Stimulated activated effector memory CD8-positive, alpha-beta T cell treated with anti-CD3 and anti-CD28 coated beads, Interleukin-12 subunit alpha, Interleukin-12 subunit beta, amount 100 ng/mL, for 72 hours (primary cell): ENCODE measurements around the gene VWA3B.
A peak's percentile ranks its signal among the peaks of the same experiment; 100 is the strongest.

Experiments used
- ATAC-seq: fragments of 150-1000 bp; cut with Tn5 transposase; 2 replicates; pipeline ENCODE4 v1.10.0; 2021
- DNase-seq, 2 donors: peaks; one replicate each; pipeline ENCODE4 v3.0.0; 2021 to 2022; ENCODE audit warnings: low spot score in 2 of 2
- H3K27ac Mint-ChIP-seq: one replicate; pipeline ENCODE4 v1.8.0; 2022; ENCODE audit warnings: mild to moderate bottlenecking, mixed read lengths
- H3K36me3 Mint-ChIP-seq: one replicate; pipeline ENCODE4 v1.8.0; 2022; ENCODE audit warnings: mild to moderate bottlenecking, mixed read lengths
- H3K4me1 Mint-ChIP-seq: one replicate; pipeline ENCODE4 v1.8.0; 2022; ENCODE audit warnings: mixed read lengths
- H3K4me3 Mint-ChIP-seq: one replicate; pipeline ENCODE4 v1.8.0; 2022; ENCODE audit warnings: mild to moderate bottlenecking, mixed read lengths
- H3K9me3 Mint-ChIP-seq: one replicate; pipeline ENCODE4 v1.8.0; 2022; ENCODE audit warnings: mixed read lengths

Gene VWA3B

DNA sequence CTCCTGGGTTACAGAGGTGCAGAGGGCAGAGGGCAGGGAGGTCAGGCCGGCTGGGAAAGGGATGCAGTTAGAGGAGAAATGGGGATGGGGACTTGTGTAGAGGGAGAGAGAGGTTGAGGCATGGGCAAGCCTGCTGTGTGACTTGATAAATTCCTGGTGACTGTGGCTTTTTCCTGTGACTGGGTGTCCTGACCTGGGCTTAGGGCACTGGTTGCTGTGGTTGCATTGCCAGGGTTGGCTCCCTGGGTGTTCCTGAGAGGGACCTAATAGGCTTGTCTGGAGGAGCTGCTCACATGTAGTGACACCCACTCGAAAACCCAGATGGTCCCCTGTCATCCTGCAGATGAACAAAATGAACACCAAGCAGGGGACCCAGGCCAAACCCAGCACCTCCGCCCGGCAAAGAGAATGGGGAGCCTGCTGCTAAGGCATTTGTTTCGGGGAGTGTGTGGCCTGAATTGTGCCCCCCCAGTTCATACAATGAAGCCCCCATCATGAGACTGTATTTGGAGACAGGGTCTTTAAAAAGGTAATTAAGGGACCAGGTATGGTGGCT, 78.6 kb downstream of the VWA3B start:
- Mint-ChIP-seq H3K4me1 (no peaks in the 10 kb centered on the region), H3K27ac (no peak overlapping the region), H3K36me3 (no peaks in the 10 kb centered on the region), H3K4me3 (no peak overlapping the region), H3K9me3 (no peaks in the 10 kb centered on the region)
- ATAC-seq, result no peak
- no peak for DNase-seq

DNA sequence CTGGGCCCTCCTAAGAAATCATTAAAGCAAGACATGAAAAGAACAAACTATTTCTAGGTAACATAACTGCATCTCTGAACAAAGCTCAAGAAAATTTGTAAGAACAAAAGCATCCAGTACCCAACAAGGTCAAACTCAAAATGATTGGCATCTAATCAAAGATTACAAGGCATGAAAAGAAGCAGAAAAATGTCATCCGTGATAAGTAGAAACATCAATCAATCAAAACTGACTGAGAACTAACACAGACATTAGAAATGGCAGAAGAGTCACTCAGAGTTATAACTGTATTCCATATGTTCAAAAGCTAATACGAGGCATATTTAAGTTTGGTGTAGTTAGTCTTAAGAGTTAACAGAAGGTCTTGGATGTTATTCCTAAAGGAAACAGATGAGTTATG, 80.9 kb downstream of the VWA3B start:
- H3K36me3 Mint-ChIP-seq, result no peaks in the 10 kb centered on the region
- no peaks in the 10 kb centered on the region for H3K4me1 Mint-ChIP-seq
- H3K27ac Mint-ChIP-seq, result no peak overlapping the region
- no peaks in the 10 kb centered on the region for H3K9me3 Mint-ChIP-seq
- ATAC-seq (no peak), DNase-seq (no peak)
- H3K4me3 Mint-ChIP-seq, result no peak overlapping the region

DNA sequence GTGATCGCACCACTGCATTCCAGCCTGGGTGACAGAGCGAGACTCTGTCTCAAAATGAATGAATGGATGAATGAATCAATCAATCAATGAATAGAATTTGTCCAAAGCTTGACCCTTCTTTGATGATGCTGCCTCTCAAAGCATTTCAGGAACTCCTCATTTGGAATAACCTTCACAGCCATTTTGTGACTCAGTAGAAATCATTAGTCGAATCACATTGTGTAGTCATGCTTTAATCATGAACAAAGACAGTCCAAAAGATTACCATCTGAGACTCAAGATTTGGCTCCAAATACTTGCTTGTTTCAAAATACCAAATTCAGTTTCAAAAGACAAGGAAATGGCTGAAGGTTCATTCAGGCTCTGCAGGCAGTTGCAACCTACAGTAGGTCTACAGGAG, 83.1 kb downstream of the VWA3B start:
- ATAC-seq, result no peak
- Mint-ChIP-seq H3K27ac (no peak overlapping the region), H3K36me3 (no peaks in the 10 kb centered on the region), H3K4me1 (no peaks in the 10 kb centered on the region), H3K9me3 (no peaks in the 10 kb centered on the region), H3K4me3 (no peak overlapping the region)
- DNase-seq, result no peak

DNA sequence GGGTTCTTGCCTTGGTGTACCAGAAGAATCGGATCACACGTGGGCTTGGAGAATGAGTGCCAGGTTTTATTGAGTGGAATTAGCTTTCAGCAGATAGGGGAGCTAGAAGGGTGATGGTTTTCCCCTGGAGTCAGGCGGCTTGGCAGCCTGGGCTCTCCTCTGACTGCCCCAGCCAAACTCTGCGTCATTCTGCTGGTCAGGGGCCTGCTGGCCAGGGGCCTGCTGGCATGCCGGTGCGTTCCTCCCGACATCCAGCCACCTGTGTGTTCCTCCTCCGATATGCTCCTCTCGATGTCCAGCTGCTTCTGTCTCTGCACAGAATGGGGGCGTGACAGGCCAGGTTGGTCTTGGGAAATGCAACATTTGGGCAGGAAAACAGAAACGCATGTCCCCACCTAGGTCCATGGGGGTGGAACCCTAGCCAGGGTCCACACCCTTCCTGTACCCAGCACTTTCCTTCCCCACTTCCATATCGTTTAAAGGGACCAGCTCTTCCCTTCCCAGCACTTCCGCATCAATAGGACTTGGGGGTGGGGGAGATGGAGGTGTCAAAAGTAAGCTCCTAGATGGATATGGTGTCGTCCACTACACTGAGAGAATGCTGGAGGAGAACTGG, 85.3 kb downstream of the VWA3B start:
- no peak overlapping the region for H3K27ac Mint-ChIP-seq
- H3K4me3 Mint-ChIP-seq, result no peak overlapping the region
- ATAC-seq, result no peak
- no peak for DNase-seq
- no peaks in the 10 kb centered on the region for H3K4me1 Mint-ChIP-seq
- no peaks in the 10 kb centered on the region for H3K36me3 Mint-ChIP-seq
- no peaks in the 10 kb centered on the region for H3K9me3 Mint-ChIP-seq

DNA sequence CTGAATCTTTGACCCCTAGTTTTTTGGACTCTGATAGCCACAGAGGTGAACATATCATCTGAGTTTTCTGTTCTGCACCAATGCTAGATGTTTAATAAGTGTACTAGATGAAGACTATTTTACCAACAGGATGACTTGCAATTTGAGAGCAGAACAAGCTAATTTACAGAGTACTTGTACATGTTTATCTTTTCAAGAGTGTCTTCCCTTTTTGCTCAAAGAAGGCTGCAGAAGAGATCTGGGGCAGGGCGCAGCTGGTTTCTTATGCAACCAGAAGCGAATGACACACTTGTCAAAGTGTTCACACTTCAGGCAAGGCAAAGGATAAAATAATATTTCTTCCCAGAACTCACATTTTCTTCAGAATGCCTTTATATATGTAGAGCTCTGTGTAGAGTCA, 86.0 kb downstream of the VWA3B start:
- DNase-seq (no peak), ATAC-seq (no peak)
- H3K4me1 Mint-ChIP-seq, result no peaks in the 10 kb centered on the region
- H3K36me3 Mint-ChIP-seq, result no peaks in the 10 kb centered on the region
- H3K9me3 Mint-ChIP-seq, result no peaks in the 10 kb centered on the region
- H3K27ac Mint-ChIP-seq, result no peak overlapping the region
- no peak overlapping the region for H3K4me3 Mint-ChIP-seq

DNA sequence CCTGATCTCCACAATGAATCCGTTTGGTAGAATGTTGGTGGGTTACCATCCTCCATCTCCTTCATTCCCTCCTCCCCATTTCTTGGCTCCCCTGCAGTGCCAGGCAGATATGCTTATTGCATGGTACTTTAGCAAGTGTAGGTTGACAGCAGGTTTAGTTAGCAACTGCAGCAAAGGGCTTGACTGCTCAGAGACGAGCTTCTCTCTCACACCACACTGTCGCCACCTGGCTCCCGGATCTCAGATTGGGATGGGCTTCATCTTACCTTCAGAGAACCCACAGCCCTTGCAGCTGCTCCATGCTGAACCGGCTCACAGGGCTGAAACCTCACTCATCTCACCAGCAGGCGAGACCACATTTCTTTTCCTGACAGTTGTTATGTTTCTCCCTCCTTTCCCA, 88.8 kb downstream of the VWA3B start:
- no peak for DNase-seq
- no peaks in the 10 kb centered on the region for H3K9me3 Mint-ChIP-seq
- H3K4me3 Mint-ChIP-seq, result no peak overlapping the region
- ATAC-seq, result no peak
- H3K36me3 Mint-ChIP-seq, result no peaks in the 10 kb centered on the region
- no peaks in the 10 kb centered on the region for H3K4me1 Mint-ChIP-seq
- H3K27ac Mint-ChIP-seq, result no peak overlapping the region

DNA sequence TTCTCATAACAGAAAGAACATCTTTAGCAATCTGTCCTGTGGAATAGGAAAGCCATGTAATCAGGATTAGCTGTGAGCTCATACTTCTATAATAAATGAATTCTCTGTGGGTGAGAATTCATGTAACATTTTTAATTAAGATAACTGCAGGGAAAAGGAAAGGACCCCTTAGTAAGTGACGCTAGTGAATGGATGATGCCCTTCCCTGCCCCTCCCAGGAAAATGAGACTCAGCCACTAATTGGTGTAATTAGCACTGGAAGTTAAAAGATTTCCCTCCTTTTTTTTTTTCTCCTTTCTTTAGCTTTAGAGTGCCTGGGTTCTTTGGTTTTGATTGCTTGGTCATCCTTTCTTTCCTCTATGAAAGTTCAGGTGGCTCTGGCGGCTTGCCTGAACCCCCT, 90.3 kb downstream of the VWA3B start:
- no peaks in the 10 kb centered on the region for H3K4me1 Mint-ChIP-seq
- ATAC-seq, result no peak
- DNase-seq, result peak in 1 of 2 donors; percentile 1
- no peaks in the 10 kb centered on the region for H3K9me3 Mint-ChIP-seq
- H3K36me3 Mint-ChIP-seq, result no peaks in the 10 kb centered on the region
- no peak overlapping the region for H3K4me3 Mint-ChIP-seq
- H3K27ac Mint-ChIP-seq, result no peak overlapping the region

DNA sequence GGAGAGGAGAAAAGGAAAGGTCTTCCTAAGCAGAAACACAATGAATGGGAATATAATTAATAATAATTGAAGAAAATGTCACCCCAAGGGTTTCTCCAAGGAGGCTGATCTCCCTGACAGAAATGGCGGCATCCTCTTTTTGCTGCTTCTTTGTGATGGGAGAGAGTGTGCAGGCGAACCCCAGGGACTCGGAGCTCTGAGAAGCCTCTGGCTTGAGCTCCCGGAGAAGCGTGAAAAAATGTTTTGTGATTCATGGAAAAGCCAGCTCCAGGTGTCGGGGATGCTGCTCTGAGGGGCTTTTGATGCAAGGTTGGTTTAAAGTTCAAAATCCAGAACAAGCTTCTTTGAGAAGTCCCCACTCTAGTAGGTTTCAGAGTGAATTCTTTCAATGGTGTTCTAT, 91.0 kb downstream of the VWA3B start:
- DNase-seq (no peak), ATAC-seq (no peak)
- Mint-ChIP-seq H3K4me1 (no peaks in the 10 kb centered on the region), H3K9me3 (no peaks in the 10 kb centered on the region), H3K27ac (no peak overlapping the region), H3K4me3 (no peak overlapping the region), H3K36me3 (no peaks in the 10 kb centered on the region)

DNA sequence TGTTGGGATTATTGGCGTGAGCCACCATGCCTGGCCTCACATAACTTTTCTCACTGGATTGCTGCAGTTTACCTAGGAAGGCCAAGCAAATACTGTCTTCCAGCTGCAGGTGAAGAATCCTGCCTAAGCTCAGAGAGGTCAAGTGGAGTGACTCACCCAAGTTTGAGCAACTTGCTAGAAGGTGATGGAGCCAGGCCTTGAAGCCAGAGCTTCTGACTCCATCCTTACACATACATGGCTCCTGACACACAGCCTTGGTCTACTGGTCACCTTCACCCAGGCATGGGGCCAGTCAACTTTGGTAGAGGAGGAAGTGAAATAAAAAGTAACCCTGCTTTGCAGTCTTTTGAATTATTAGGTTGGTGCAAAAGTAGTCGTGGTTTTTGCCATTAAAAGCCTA, 93.5 kb downstream of the VWA3B start:
- ATAC-seq (no peak), DNase-seq (no peak)
- no peak overlapping the region for H3K27ac Mint-ChIP-seq
- H3K4me1 Mint-ChIP-seq, result no peaks in the 10 kb centered on the region
- no peaks in the 10 kb centered on the region for H3K36me3 Mint-ChIP-seq
- H3K9me3 Mint-ChIP-seq, result no peaks in the 10 kb centered on the region
- no peak overlapping the region for H3K4me3 Mint-ChIP-seq

DNA sequence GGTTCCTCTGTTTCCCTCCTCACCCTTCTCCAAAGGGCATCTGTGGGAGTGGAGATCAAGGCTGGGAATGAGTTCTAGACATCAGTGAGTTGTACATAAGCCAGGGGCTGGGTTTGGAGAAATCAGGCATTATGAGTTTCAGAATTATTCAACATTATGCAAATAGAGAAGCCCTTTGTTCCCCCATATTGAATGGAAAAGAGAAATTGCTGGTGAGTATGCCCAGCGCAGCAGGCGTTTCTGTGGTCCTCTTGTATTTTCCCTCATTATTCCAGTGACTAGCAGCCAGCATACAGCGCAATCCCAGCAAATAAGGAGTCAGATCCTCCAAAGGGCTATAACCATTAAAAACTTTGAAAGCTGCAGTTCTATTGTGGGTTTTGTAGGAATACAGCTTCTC, 94.4 kb downstream of the VWA3B start:
- ATAC-seq, result no peak
- Mint-ChIP-seq H3K9me3 (no peaks in the 10 kb centered on the region), H3K4me3 (no peak overlapping the region), H3K4me1 (no peaks in the 10 kb centered on the region), H3K36me3 (no peaks in the 10 kb centered on the region), H3K27ac (no peak overlapping the region)
- DNase-seq, result no peak

DNA sequence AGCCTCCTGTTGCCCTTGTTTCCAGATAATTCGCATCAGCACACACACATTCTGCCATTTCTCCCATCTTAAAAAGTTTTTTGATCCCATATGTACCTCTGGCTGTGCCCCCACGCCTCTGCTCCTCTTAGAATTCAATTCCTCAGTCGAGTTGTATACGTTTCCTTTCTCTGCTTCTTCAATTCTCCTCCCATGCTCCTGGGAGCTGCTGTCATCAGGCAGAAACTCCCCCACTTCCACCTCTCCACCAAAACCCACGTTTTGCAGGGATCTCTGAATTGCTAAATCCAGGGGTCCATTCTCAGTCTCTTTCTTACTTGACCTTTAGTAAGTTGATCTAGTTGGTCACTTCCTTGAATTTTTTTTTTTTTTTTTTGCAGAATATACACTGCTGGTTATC, 98.8 kb downstream of the VWA3B start:
- Mint-ChIP-seq H3K4me3 (no peak overlapping the region), H3K36me3 (no peaks in the 10 kb centered on the region), H3K4me1 (no peaks in the 10 kb centered on the region), H3K9me3 (no peaks in the 10 kb centered on the region), H3K27ac (no peak overlapping the region)
- no peak for ATAC-seq
- DNase-seq, result no peak

DNA sequence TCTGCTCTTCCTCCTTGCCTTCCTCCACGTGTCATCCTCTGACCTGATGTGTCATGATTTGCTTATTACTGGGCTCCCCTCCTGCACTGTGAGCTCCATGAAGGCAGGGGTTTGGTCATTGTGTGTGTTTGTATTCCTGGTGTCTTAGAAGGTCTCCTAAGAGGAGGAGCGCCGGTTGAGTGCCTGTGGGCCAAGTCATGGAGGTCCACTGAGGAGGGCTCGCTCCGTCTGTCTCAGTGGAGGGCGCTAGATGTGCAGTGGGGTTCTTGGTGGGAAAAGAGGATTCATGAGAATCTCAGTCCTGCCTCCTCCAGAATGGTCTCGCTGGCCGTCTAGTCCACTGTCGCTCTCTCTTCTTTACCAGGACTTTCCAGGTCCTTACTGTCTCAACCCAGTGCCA, 100.2 kb downstream of the VWA3B start:
- H3K4me1 Mint-ChIP-seq, result no peaks in the 10 kb centered on the region
- no peaks in the 10 kb centered on the region for H3K9me3 Mint-ChIP-seq
- H3K27ac Mint-ChIP-seq, result no peak overlapping the region
- no peak for ATAC-seq
- H3K4me3 Mint-ChIP-seq, result no peak overlapping the region
- no peak for DNase-seq
- H3K36me3 Mint-ChIP-seq, result no peaks in the 10 kb centered on the region

DNA sequence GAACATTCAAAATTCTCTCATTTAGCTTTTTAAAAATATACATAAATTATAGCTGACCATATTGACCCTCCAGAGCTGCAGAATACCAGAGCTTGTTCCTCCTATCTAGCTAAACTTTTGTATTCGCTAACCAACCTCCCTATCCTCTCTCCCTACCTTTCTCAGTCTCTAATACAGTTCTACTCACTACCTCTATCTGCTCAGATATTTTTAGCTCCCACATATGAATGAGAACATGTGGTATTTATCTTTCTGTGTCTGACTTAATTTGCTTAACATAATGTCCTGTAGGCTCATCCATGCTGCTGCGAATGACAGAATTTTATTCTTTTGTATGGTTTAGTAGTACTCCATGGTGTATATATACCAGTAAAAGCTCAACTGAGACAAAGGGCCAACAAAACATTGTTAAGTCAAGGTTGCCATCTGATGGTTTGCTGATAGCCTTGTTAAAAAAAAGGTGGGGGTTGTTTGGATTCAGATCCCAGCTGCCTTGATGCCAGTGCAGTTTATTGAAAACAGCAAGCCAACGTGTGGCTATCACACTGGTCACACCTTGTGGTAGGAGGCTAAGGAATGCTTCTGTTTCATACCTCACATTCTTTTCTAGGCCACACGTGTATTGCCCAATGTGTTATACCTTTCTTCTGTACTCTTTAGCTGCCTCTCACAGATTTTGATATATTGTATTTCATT, 101.5 kb downstream of the VWA3B start:
- no peak overlapping the region for H3K27ac Mint-ChIP-seq
- ATAC-seq, result no peak
- DNase-seq, result no peak
- H3K36me3 Mint-ChIP-seq, result no peaks in the 10 kb centered on the region
- no peaks in the 10 kb centered on the region for H3K4me1 Mint-ChIP-seq
- no peak overlapping the region for H3K4me3 Mint-ChIP-seq
- no peaks in the 10 kb centered on the region for H3K9me3 Mint-ChIP-seq

DNA sequence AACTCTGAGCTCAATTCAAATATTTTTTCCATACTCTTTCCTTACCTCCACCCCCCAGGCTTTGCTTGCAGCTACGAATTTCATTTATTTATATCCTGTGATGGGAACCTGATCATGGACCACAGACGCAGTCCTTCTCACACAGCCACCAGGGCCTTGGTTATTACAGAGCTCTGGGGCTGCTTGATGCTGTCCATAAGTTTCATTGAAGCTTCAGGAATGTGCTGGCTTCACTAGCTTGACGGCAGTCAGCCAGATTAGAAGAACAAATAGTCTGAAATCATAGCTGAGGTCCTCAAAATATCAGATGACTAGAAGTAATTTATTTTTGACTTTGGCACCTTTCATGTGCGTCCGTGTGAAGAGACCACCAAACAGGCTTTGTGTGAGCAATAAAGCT, 104.9 kb downstream of the VWA3B start:
- Mint-ChIP-seq H3K4me1 (no peaks in the 10 kb centered on the region), H3K4me3 (no peak overlapping the region), H3K36me3 (no peaks in the 10 kb centered on the region), H3K9me3 (no peaks in the 10 kb centered on the region), H3K27ac (no peak overlapping the region)
- ATAC-seq, result no peak
- DNase-seq, result no peak

DNA sequence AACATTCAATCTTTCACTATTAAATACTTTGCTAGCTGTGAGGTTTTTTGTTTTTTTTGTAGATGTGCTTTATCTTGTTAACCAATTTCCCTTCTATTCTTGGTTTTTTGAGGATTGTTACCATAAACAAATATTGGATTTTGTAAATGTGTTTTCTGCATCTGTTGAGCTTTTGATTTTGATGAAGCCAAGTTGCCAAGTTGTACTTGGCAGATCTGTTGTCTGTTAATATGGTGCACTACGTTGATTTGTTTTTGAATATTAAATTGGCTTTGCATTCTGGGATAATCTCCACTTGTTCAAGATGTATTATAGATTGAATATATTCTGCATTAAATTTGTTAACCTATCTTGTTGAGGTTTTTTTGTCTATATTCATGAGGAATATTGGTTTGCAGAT, 114.6 kb downstream of the VWA3B start:
- Mint-ChIP-seq H3K36me3 (no peaks in the 10 kb centered on the region), H3K4me3 (no peak overlapping the region), H3K4me1 (no peaks in the 10 kb centered on the region), H3K9me3 (no peaks in the 10 kb centered on the region), H3K27ac (no peak overlapping the region)
- ATAC-seq (no peak), DNase-seq (no peak)

DNA sequence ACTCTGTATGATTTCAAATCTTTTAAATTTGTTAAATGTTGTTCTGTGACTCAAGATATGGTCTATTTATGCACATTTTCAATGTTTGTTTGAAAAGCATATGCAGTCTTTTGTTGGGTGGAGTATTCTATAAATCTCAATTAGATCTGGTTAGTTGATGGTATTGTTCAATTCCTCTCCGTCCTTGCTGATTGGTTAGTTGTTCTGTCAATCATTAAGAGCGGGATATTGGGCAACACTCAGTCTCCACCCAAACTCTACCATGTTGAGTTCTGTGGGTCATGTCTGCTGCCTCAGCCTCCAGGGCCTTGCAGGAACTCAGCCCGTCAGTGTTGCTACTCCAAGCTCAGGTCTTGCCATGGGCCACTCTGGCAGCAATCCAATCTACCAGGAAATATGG, 118.9 kb downstream of the VWA3B start:
- H3K27ac Mint-ChIP-seq, result no peak overlapping the region
- no peak overlapping the region for H3K4me3 Mint-ChIP-seq
- H3K36me3 Mint-ChIP-seq, result no peaks in the 10 kb centered on the region
- H3K9me3 Mint-ChIP-seq, result no peaks in the 10 kb centered on the region
- DNase-seq (no peak), ATAC-seq (no peak)
- no peaks in the 10 kb centered on the region for H3K4me1 Mint-ChIP-seq
